Vagina (tissue), 2 donors: ENCODE measurements around the gene BMP8B. TPM values are rescaled to one million over a fixed set of nuclear protein-coding genes. Genes with fewer than 3 reads are reported as not detected.
A peak's percentile ranks its signal among the peaks of the same experiment; 100 is the strongest.

Source experiments
- DNase-seq, 2 donors: peaks; one replicate each; pipeline ENCODE4 v3.0.0-alpha.2; 2017; ENCODE audit errors: extremely low spot score in 2 of 2
- H3K27ac ChIP-seq: fragments of 200-600 bp; sonication (generic); one replicate; pipeline ENCODE4 v1.5.1; 2019
- H3K27me3 ChIP-seq: fragments of 200-600 bp; sonication (generic); one replicate; pipeline ENCODE4 v1.5.1; 2019
- H3K36me3 ChIP-seq, 2 donors: fragments of 200-600 bp; sonication (generic); one replicate each; pipeline ENCODE4 v1.5.1; 2017 to 2019
- H3K4me1 ChIP-seq: fragments of 200-600 bp; sonication (generic); one replicate; pipeline ENCODE4 v1.5.1; 2019
- H3K4me3 ChIP-seq, 2 donors: fragments of 200-600 bp; sonication (generic); 1 replicate in 1 of 2; 2 replicates in 1 of 2; pipeline ENCODE4 v1.5.1; 2016 to 2019
- H3K9me3 ChIP-seq: fragments of 200-600 bp; sonication (generic); one replicate; pipeline ENCODE4 v1.5.1; 2019
- POLR2A ChIP-seq, 2 donors: fragments of 450-650 bp; IDR thresholded peaks; one replicate each; pipeline ENCODE4 v1.6.1; 2017; ENCODE audit warnings: antibody characterized with exemption in 2 of 2, mild to moderate bottlenecking in 2 of 2, moderate library complexity in 2 of 2
- POLR2AphosphoS5 ChIP-seq, 2 donors: sonication (generic); formaldehyde crosslinking; IDR thresholded peaks; one replicate each; pipeline ENCODE4 v1.9.0; 2017; ENCODE audit warnings: antibody characterized with exemption in 2 of 2, mild to moderate bottlenecking in 2 of 2, low read depth in 1 of 2; ENCODE audit not compliant: insufficient read depth in 1 of 2
- intact Hi-C: fragments of 100-400 bp; cut with DNase I; formaldehyde crosslinking; loops from one replicate; pipeline ENCODE4 v1.15.1; 2023
- total RNA-seq: library from RNA; depleted of rRNA; stranded (reverse); fragments of >200 nt; gene quantifications from one replicate; pipeline ENCODE4 v1.2.3, GENCODE V29; 2016
- TF ChIP-seq, protein P1 (sequence below), 3 experiments: fragments of 450-650 bp in 2 of 3; fragments of 200-600 bp in 1 of 3; sonication (generic) in 1 of 3; IDR thresholded peaks; one replicate each; pipeline ENCODE4 v1.5.1; 2017 to 2019; ENCODE audit warnings: antibody characterized with exemption in 3 of 3, mild to moderate bottlenecking in 2 of 3, moderate library complexity in 2 of 3

Gene BMP8B
- 0.98 TPM for total RNA-seq

- TF ChIP-seq POLR2A (IDR thresholded peaks at IDR 0.05) (no peak), POLR2AphosphoS5 (IDR thresholded peaks at IDR 0.05; ENCODE audit: insufficient read depth in 1 of 2, low read depth in 1 of 2) (no peak)
- TF ChIP-seq, protein P1, sequence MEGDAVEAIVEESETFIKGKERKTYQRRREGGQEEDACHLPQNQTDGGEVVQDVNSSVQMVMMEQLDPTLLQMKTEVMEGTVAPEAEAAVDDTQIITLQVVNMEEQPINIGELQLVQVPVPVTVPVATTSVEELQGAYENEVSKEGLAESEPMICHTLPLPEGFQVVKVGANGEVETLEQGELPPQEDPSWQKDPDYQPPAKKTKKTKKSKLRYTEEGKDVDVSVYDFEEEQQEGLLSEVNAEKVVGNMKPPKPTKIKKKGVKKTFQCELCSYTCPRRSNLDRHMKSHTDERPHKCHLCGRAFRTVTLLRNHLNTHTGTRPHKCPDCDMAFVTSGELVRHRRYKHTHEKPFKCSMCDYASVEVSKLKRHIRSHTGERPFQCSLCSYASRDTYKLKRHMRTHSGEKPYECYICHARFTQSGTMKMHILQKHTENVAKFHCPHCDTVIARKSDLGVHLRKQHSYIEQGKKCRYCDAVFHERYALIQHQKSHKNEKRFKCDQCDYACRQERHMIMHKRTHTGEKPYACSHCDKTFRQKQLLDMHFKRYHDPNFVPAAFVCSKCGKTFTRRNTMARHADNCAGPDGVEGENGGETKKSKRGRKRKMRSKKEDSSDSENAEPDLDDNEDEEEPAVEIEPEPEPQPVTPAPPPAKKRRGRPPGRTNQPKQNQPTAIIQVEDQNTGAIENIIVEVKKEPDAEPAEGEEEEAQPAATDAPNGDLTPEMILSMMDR (IDR thresholded peaks at IDR 0.05): no peak
- Histone ChIP-seq H3K27ac (no peak within 1 kb of the TSS), H3K27me3 (no peaks in the 10 kb centered on the region), H3K4me1 (peaks cover 6% of the 10 kb centered on the region), H3K36me3 (no peaks in the 10 kb centered on the region), H3K9me3 (no peaks in the 10 kb centered on the region), H3K4me3 (peak within 1 kb of the TSS; percentile 46 to 49)
- no peak for DNase-seq
- intact Hi-C loops: no loop called here
These were observed at the start of gene BMP8B for GRCh38 chr1:39788758-39789570. Gene BMP8B, minus strand, starts transcription at chr1:39788865. Its CDS starts 380 bp downstream, at chr1:39788485.

DNA sequence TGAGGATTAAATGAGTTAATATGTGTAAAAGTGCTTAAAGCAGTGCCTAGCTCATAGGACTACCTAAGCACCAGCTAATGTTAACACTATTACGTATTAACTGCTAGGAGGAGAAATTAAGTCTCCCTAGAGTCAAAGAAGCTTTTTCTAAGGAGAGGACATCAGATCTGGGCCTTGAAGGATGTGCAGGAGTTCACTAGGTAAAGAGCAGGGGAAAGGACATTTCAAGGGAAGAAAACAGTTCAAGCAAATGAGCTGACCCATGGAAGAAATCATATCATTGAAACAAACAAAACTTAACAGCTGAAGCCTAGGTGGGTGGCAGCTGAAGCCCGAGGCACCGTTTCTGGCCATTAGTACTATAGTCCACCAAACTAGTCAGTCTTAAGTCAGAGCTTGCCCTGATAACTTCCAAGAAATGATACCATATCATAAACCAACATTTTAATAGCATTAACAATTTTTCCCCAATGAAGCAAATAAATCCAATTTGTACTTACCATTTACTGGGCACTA lies 48.0 kb upstream of the BMP8B start:
- no peak for DNase-seq

DNA sequence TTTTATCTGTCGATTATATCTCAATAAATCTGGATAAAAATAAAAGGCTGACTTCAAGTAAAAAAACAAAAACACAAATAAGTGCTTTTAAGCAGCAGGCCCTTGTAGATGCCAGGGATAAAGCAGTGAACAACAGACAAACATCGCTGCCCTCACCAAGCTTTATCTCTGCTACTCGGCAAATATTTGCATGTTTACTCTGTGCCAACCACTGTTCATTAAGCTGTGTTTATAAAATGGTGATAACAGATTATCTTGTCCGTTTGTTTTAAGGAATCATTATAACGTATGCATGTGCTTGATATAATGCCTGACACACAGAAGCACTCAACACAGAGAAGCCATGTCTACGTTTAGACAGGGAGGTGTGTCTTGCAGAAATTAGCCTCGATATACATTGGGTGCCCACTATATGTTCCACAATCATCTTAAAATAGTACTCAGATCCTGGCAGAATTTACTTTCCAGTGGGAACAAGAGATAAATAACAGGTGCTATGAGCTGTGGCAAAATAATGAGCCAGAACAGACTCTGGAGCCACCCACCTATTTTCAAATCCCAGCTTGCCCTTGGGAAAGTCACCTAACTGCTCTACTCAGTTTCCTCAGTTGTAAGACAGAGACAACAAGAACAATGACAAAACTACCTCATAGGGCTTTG lies 47.4 kb upstream of the BMP8B start:
- DNase-seq: no peak
- TF ChIP-seq POLR2A (IDR thresholded peaks at IDR 0.05): no peak
- no peaks in the 10 kb centered on the region for H3K9me3 ChIP-seq
- no peaks in the 10 kb centered on the region for H3K4me1 ChIP-seq
- peaks cover 0 to 10% of the 10 kb centered on the region in 2 donors for H3K36me3 ChIP-seq
- H3K27me3 ChIP-seq: no peaks in the 10 kb centered on the region
- intact Hi-C loops: no loop called here
- no peak overlapping the region for H3K4me3 ChIP-seq
- H3K27ac ChIP-seq: no peak overlapping the region

More for the DNA sequence above, 48.0 kb upstream of the BMP8B start:
- no peak overlapping the region for H3K27ac ChIP-seq
- H3K4me3 ChIP-seq: no peak overlapping the region
- TF ChIP-seq POLR2A (IDR thresholded peaks at IDR 0.05): no peak
- TF ChIP-seq, protein P1 (IDR thresholded peaks at IDR 0.05): no peak
- TF ChIP-seq POLR2AphosphoS5 (IDR thresholded peaks at IDR 0.05; ENCODE audit: insufficient read depth in 1 of 2, low read depth in 1 of 2): no peak
- intact Hi-C loops: no loop called here
- peaks cover 0 to 16% of the 10 kb centered on the region in 2 donors for H3K36me3 ChIP-seq
- H3K9me3 ChIP-seq: no peaks in the 10 kb centered on the region
- no peaks in the 10 kb centered on the region for H3K27me3 ChIP-seq
- no peaks in the 10 kb centered on the region for H3K4me1 ChIP-seq

- Histone ChIP-seq H3K27me3 (no peaks in the 10 kb centered on the region), H3K4me1 (no peaks in the 10 kb centered on the region), H3K9me3 (no peaks in the 10 kb centered on the region), H3K36me3 (peaks cover 0 to 3% of the 10 kb centered on the region in 2 donors), H3K4me3 (no peak overlapping the region), H3K27ac (no peak overlapping the region)
- DNase-seq: no peak
- intact Hi-C loops: no loop called here
- TF ChIP-seq POLR2A (IDR thresholded peaks at IDR 0.05): no peak
These were observed 46.4 kb upstream of the BMP8B start for GRCh38 chr1:39835110-39835509.

DNA sequence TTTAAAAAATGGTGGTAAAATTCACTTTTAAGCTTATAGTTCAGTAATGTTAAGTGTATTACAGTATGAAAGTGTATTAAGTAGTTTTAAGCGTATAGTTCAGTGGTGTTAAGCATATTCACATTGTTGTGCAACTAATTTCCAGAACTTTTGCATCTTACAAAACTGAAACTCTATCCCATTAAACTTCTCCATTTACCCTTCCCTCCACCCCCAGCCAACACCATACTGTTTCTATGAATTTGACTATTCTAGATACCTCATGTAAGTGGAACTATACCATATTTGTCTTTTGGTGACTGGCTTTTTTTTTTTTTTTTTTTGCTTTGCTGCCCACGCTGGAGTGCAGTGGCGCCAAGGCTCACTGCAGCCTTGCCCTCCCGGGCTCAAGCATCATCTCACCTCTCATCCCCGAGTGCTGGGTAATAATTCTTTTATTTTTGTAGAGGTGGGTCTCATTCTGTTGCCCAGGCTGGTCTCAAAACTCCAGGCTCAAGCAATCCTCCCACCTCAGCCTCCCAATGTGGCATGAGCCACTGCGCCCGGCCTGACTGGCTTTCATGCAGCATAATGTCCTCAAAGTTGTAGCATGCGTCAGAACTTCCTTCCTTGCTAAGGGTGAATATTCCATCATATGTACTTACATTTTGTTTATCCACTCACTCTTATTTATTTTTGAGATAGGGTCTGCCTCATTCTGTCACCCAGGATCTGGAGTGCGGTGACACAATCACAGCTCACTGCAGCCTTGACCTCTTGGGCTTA lies 45.1 kb upstream of the BMP8B start:
- no peak for DNase-seq
- H3K4me1 ChIP-seq: no peaks in the 10 kb centered on the region
- intact Hi-C loops: no loop called here
- H3K36me3 ChIP-seq: peaks cover 0 to 3% of the 10 kb centered on the region in 2 donors
- H3K4me3 ChIP-seq: no peak overlapping the region
- H3K27ac ChIP-seq: no peak overlapping the region
- no peaks in the 10 kb centered on the region for H3K9me3 ChIP-seq
- H3K27me3 ChIP-seq: no peaks in the 10 kb centered on the region
- TF ChIP-seq POLR2AphosphoS5 (IDR thresholded peaks at IDR 0.05; ENCODE audit: insufficient read depth in 1 of 2, low read depth in 1 of 2) (no peak), POLR2A (IDR thresholded peaks at IDR 0.05) (no peak)
- TF ChIP-seq, protein P1 (IDR thresholded peaks at IDR 0.05): no peak
